Sigmoid colon (tissue), 7 donors: ENCODE data around the gene YAE1. TPM values are rescaled to one million over a fixed set of nuclear protein-coding genes. Genes with fewer than 3 reads are reported as not detected.

Experiments used
- DNase-seq: peaks from one replicate; pipeline ENCODE4 v3.0.0-alpha.2; 2019
- H3K27ac ChIP-seq, 4 donors: fragments of 200-600 bp; sonication (generic); one replicate each; pipeline ENCODE4 v1.5.1; 2016 to 2019; ENCODE audit warnings: mild to moderate bottlenecking in 1 of 4
- H3K27me3 ChIP-seq, 3 donors: fragments of 200-600 bp; sonication (generic); one replicate each; pipeline ENCODE4 v1.5.1; 2019; ENCODE audit warnings: mild to moderate bottlenecking in 1 of 3
- H3K36me3 ChIP-seq, 4 donors: fragments of 200-600 bp; sonication (generic); one replicate each; pipeline ENCODE4 v1.5.1; 2016 to 2019
- H3K4me1 ChIP-seq, 4 donors: fragments of 200-600 bp; sonication (generic); one replicate each; pipeline ENCODE4 v1.5.1; 2017 to 2019
- H3K4me3 ChIP-seq, 4 donors: fragments of 200-600 bp; sonication (generic); one replicate each; pipeline ENCODE4 v1.5.1; 2017 to 2019; ENCODE audit warnings: mild to moderate bottlenecking in 2 of 4, moderate library complexity in 1 of 4
- H3K9me3 ChIP-seq, 4 donors: fragments of 200-600 bp in 3 of 4; sonication (generic) in 3 of 4; one replicate each; pipeline versions ENCODE4 v1.5.1 to v1.6.1; 2013 to 2019
- CTCF ChIP-seq, 4 experiments: fragments of 450-650 bp in 3 of 4; fragments of 200-600 bp in 1 of 4; IDR thresholded peaks; one replicate each; pipeline ENCODE4 v1.5.1; 2016 to 2019; ENCODE audit warnings: antibody characterized with exemption in 4 of 4, mild to moderate bottlenecking in 3 of 4, moderate library complexity in 2 of 4
- EP300 ChIP-seq, 4 donors: sonication (generic); formaldehyde crosslinking; IDR thresholded peaks; one replicate each; pipeline ENCODE4 v1.6.1; 2017; ENCODE audit warnings: antibody characterized with exemption in 4 of 4
- POLR2A ChIP-seq, 2 donors: fragments of 450-650 bp; IDR thresholded peaks; one replicate each; pipeline ENCODE4 v1.6.1; 2016; ENCODE audit warnings: antibody characterized with exemption in 2 of 2, mild to moderate bottlenecking in 2 of 2, moderate library complexity in 2 of 2
- POLR2AphosphoS5 ChIP-seq, 4 donors: sonication (generic); formaldehyde crosslinking; IDR thresholded peaks; one replicate each; pipeline ENCODE4 v1.6.1; 2017; ENCODE audit warnings: antibody characterized with exemption in 4 of 4
- WGBS, 2 donors: extraction: QIAGEN DNeasy Blood & Tissue Kit; methylation state at CpG; one replicate each; pipeline ENCODE4 v1.1.7; 2013; 5-methylcytosine and 5-hydroxymethylcytosine counted together
- intact Hi-C: fragments of 100-400 bp; cut with DNase I; formaldehyde crosslinking; loops from one replicate; pipeline ENCODE4 v1.15.1; 2023
- polyA plus RNA-seq, 3 donors: library from polyadenylated mRNA; stranded (reverse); fragments of 200-250 nt; gene quantifications; one replicate each; pipeline ENCODE4 v1.2.3, GENCODE V29; 2013
- total RNA-seq, 4 donors: library from RNA; depleted of rRNA; stranded (reverse); fragments of >200 nt; gene quantifications; one replicate each; pipeline ENCODE4 v1.1.0, GENCODE V29; 2016
- donor health status: healthy with polysubstance abuse.
- donor health status: Bipolar disorder and iron deficiency.
- donor health status: healthy.

YAE1 gene
- total and polyA plus RNA-seq, 7 donors: 16.3 to 52.0 (median 26.4) TPM

GRCh38 chr7:39616138-39616537 lies 49.9 kb downstream of the YAE1 start:
- H3K27me3 ChIP-seq: peaks cover 0 to 18% (median 0%) of the 10 kb centered on the region in 3 donors

GRCh38 chr7:39617005-39617404 lies 50.8 kb downstream of the YAE1 start:
- Histone ChIP-seq H3K27me3 (peaks cover 0 to 12% (median 0%) of the 10 kb centered on the region in 3 donors), H3K4me3 (no peak overlapping the region), H3K27ac (no peak overlapping the region), H3K4me1 (peaks cover 0 to 1% (median 0%) of the 10 kb centered on the region in 4 donors), H3K36me3 (no peaks in the 10 kb centered on the region), H3K9me3 (no peaks in the 10 kb centered on the region)
- intact Hi-C loops: no loop called here
- DNase-seq: no peak
- TF ChIP-seq EP300 (IDR thresholded peaks at IDR 0.05) (no peak), POLR2A (IDR thresholded peaks at IDR 0.05) (no peak), POLR2AphosphoS5 (IDR thresholded peaks at IDR 0.05) (no peak), CTCF (IDR thresholded peaks at IDR 0.05) (no peak)

More at GRCh38 chr7:39616138-39616537, 49.9 kb downstream of the YAE1 start:
- Histone ChIP-seq H3K36me3 (no peaks in the 10 kb centered on the region), H3K4me3 (no peak overlapping the region), H3K9me3 (no peaks in the 10 kb centered on the region), H3K27ac (no peak overlapping the region), H3K4me1 (no peaks in the 10 kb centered on the region)
- TF ChIP-seq CTCF (IDR thresholded peaks at IDR 0.05): no peak
- no peak for TF ChIP-seq POLR2AphosphoS5 (IDR thresholded peaks at IDR 0.05)
- TF ChIP-seq EP300 (IDR thresholded peaks at IDR 0.05): no peak
- TF ChIP-seq POLR2A (IDR thresholded peaks at IDR 0.05): no peak
- WGBS, 2 donors: 31 to 61% methylated on average over 1 of the region's 1 CpG
- intact Hi-C loops: no loop called here
- DNase-seq: no peak

- H3K36me3 ChIP-seq: no peaks in the 10 kb centered on the region
- TF ChIP-seq EP300 (IDR thresholded peaks at IDR 0.05) (no peak), CTCF (IDR thresholded peaks at IDR 0.05) (no peak), POLR2AphosphoS5 (IDR thresholded peaks at IDR 0.05) (no peak), POLR2A (IDR thresholded peaks at IDR 0.05) (no peak)
- no peak overlapping the region for H3K4me3 ChIP-seq
- H3K27ac ChIP-seq: no peak overlapping the region
- no peak for DNase-seq
- peaks cover 0 to 10% (median 4%) of the 10 kb centered on the region in 4 donors for H3K4me1 ChIP-seq
- 88 to 89% methylated on average over 4 of the region's 4 CpGs for WGBS, 2 donors
- no peaks in the 10 kb centered on the region for H3K9me3 ChIP-seq
- intact Hi-C loops: no loop called here
- peaks cover 0 to 7% (median 0%) of the 10 kb centered on the region in 3 donors for H3K27me3 ChIP-seq
These were observed 52.7 kb downstream of the YAE1 start for GRCh38 chr7:39618868-39619267.

GRCh38 chr7:39620486-39620885 lies 54.3 kb downstream of the YAE1 start:
- Histone ChIP-seq H3K27ac (no peak overlapping the region), H3K36me3 (no peaks in the 10 kb centered on the region), H3K4me3 (no peak overlapping the region), H3K27me3 (no peaks in the 10 kb centered on the region), H3K4me1 (peaks cover 0 to 23% (median 18%) of the 10 kb centered on the region in 4 donors), H3K9me3 (no peaks in the 10 kb centered on the region)
- TF ChIP-seq POLR2A (IDR thresholded peaks at IDR 0.05) (no peak), EP300 (IDR thresholded peaks at IDR 0.05) (no peak), POLR2AphosphoS5 (IDR thresholded peaks at IDR 0.05) (no peak), CTCF (IDR thresholded peaks at IDR 0.05) (no peak)
- intact Hi-C loops: no loop called here
- DNase-seq: no peak

GRCh38 chr7:39621261-39621660 lies 55.1 kb downstream of the YAE1 start:
- intact Hi-C loops: no loop called here
- no peak for DNase-seq
- no peak overlapping the region for H3K4me3 ChIP-seq
- peaks cover 0 to 31% (median 23%) of the 10 kb centered on the region in 4 donors for H3K4me1 ChIP-seq
- WGBS, 2 donors: 80 to 89% methylated on average over 1 of the region's 1 CpG
- no peaks in the 10 kb centered on the region for H3K27me3 ChIP-seq
- no peak overlapping the region for H3K27ac ChIP-seq
- TF ChIP-seq CTCF (IDR thresholded peaks at IDR 0.05) (no peak), EP300 (IDR thresholded peaks at IDR 0.05) (no peak), POLR2A (IDR thresholded peaks at IDR 0.05) (no peak), POLR2AphosphoS5 (IDR thresholded peaks at IDR 0.05) (no peak)
- H3K9me3 ChIP-seq: no peaks in the 10 kb centered on the region
- no peaks in the 10 kb centered on the region for H3K36me3 ChIP-seq
